DMS 273 treated with DMSO at 0.1 percent for 48 hours (cell line): ENCODE measurements around the gene FCN1.
A peak's percentile ranks its signal among the peaks of the same experiment; 100 is the strongest.

Experiments used
- DNase-seq: peaks from one replicate; lab custom pipeline; 2025; lab: John Stamatoyannopoulos, UW

Gene FCN1

GRCh38 chr9:134913713-134914500 is 3.8 kb downstream of the FCN1 start:
- DNase-seq: no peak

GRCh38 chr9:134913041-134913712 is 4.5 kb downstream of the FCN1 start:
- DNase-seq: no peak

- no peak for DNase-seq
Measured at GRCh38 chr9:134912126-134912840, 5.4 kb downstream of the FCN1 start.

GRCh38 chr9:134909511-134910481 is 7.9 kb downstream of the FCN1 start:
- no peak for DNase-seq

- no peak for DNase-seq
Measured at GRCh38 chr9:134908524-134909309, 9.0 kb downstream of the FCN1 start.

- DNase-seq: no peak
Measured at GRCh38 chr9:134902936-134903335, 14.8 kb downstream of the FCN1 start.

GRCh38 chr9:134899818-134900217 is 17.9 kb downstream of the FCN1 start:
- no peak for DNase-seq

- DNase-seq: no peak
Measured at GRCh38 chr9:134899168-134899567, 18.5 kb downstream of the FCN1 start.

- DNase-seq: no peak
Measured at GRCh38 chr9:134898319-134898718, 19.4 kb downstream of the FCN1 start.

GRCh38 chr9:134897584-134898170 is 20.0 kb downstream of the FCN1 start:
- DNase-seq: no peak

GRCh38 chr9:134896834-134897583 is 20.7 kb downstream of the FCN1 start:
- peak; percentile 75 for DNase-seq

- DNase-seq: peak; percentile 99
Measured at GRCh38 chr9:134895908-134896833, 21.5 kb downstream of the FCN1 start.

GRCh38 chr9:134895567-134895907 is 22.2 kb downstream of the FCN1 start:
- DNase-seq: no peak

- DNase-seq: no peak
Measured at GRCh38 chr9:134895097-134895496, 22.6 kb downstream of the FCN1 start.

GRCh38 chr9:134894136-134894860 is 23.4 kb downstream of the FCN1 start:
- no peak for DNase-seq

- DNase-seq: no peak
Measured at GRCh38 chr9:134892820-134893420, 24.8 kb downstream of the FCN1 start.

GRCh38 chr9:134892221-134892620 is 25.5 kb downstream of the FCN1 start:
- peak; percentile 70 for DNase-seq

GRCh38 chr9:134891713-134892112 is 26.0 kb downstream of the FCN1 start:
- DNase-seq: no peak
